GM21529 (cell line): ENCODE measurements around the gene TBC1D22A.
"Not testable (repeated sequence)": the region's sequence is repeated elsewhere in the genome, so short reads cannot be mapped to it uniquely, and the experiment has no call there.

Source experiments
- ATAC-seq: cut with Tn5 transposase; IDR thresholded peaks from one replicate; pipeline ENCODE4 v1.9.1; 2021; ENCODE audit not compliant: unreplicated experiment

Gene TBC1D22A

GRCh38 chr22:46762238-46763050 lies at the start of gene TBC1D22A:
Gene TBC1D22A (plus strand): TSS chr22:46762650. CDS start chr22:46762787, 137 bp downstream.
- peak; percentile 67 for ATAC-seq

GRCh38 chr22:46714550-46714949 lies 47.9 kb upstream of the TBC1D22A start:
- no peak for ATAC-seq

GRCh38 chr22:46719921-46720320 lies 42.5 kb upstream of the TBC1D22A start:
- no peak for ATAC-seq

- no peak for ATAC-seq
These were observed 40.9 kb upstream of the TBC1D22A start for GRCh38 chr22:46721501-46722085.

GRCh38 chr22:46723882-46724281 lies 38.6 kb upstream of the TBC1D22A start:
- ATAC-seq = no peak

- no peak for ATAC-seq
These were observed 37.4 kb upstream of the TBC1D22A start for GRCh38 chr22:46725096-46725495.

GRCh38 chr22:46726066-46726985 lies 36.1 kb upstream of the TBC1D22A start:
- ATAC-seq = no peak

GRCh38 chr22:46726986-46727317 lies 35.5 kb upstream of the TBC1D22A start:
- no peak for ATAC-seq

GRCh38 chr22:46727813-46728364 lies 34.6 kb upstream of the TBC1D22A start:
- no peak for ATAC-seq

GRCh38 chr22:46728470-46728869 lies 34.0 kb upstream of the TBC1D22A start:
- ATAC-seq = no peak

GRCh38 chr22:46730568-46731245 lies 31.7 kb upstream of the TBC1D22A start:
- no peak for ATAC-seq

- ATAC-seq = no peak
These were observed 31.0 kb upstream of the TBC1D22A start for GRCh38 chr22:46731246-46732040.

GRCh38 chr22:46732041-46732379 lies 30.4 kb upstream of the TBC1D22A start:
- no peak for ATAC-seq

- ATAC-seq = no peak
These were observed 29.9 kb upstream of the TBC1D22A start for GRCh38 chr22:46732513-46732912.

GRCh38 chr22:46734213-46734722 lies 28.2 kb upstream of the TBC1D22A start:
- ATAC-seq = not testable (repeated sequence)

GRCh38 chr22:46734830-46735453 lies 27.5 kb upstream of the TBC1D22A start:
- ATAC-seq = no peak

GRCh38 chr22:46735747-46736608 lies 26.5 kb upstream of the TBC1D22A start:
- ATAC-seq = no peak

- no peak for ATAC-seq
These were observed 25.7 kb upstream of the TBC1D22A start for GRCh38 chr22:46736705-46737104.
